ENCODE data around the gene NUP214.
"Not testable (repeated sequence)": the region's sequence is repeated elsewhere in the genome, so short reads cannot be mapped to it uniquely, and the experiment has no call there.

The NUP214 gene

GRCh38 chr9:131117121-131117761 is 8.1 kb upstream of the NUP214 start:
- FAIRE-seq: no peak

- FAIRE-seq: no peak
Measured at GRCh38 chr9:131117762-131118145, 7.6 kb upstream of the NUP214 start.

DNA sequence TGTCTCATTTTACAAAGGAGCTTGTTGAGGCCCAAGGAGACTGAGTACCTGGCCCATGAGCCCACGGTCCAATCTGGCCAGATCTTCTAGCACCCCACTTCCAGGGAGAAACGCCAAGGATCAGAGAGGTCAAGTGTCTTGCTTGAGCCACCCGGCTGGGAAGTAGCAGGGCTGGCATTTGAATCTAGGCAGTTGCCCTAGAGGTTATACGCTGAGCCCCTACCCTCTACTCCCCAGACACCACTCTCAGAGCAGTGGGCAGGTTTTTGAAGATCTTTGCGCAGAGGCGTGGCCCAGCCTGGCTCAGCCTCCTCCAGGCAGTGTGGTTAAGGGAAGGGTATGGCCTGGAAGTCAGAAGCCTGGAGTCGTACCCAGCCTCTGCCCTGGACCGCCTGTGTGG is 5.8 kb upstream of the NUP214 start:
- no peak for FAIRE-seq

DNA sequence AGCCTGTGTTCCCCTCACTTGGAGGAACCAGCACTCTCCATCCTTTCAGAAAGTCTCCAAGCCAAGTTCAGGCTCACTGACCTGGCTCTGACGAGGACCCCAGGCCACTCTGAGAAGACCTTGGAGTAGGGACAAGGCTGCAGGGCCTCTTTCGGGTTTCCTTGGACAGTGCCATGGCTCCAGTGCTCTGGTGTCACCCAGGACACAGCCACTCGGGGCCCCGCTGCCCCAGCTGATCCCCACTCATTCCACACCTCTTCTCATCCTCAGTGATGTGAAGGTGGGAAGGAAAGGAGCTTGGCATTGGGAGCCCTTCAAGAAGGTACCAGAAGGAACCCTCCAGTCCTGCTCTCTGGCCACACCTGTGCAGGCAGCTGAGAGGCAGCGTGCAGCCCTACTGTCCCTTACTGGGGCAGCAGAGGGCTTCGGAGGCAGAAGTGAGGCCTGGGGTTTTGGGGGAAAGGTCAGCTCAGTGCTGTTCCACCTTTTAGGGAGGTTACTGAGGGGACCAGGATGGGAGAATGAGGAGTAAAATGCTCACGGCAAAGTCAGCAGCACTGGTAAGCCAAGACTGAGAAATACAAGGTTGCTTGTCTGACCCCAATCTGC is 4.7 kb upstream of the NUP214 start:
- FAIRE-seq: no peak

DNA sequence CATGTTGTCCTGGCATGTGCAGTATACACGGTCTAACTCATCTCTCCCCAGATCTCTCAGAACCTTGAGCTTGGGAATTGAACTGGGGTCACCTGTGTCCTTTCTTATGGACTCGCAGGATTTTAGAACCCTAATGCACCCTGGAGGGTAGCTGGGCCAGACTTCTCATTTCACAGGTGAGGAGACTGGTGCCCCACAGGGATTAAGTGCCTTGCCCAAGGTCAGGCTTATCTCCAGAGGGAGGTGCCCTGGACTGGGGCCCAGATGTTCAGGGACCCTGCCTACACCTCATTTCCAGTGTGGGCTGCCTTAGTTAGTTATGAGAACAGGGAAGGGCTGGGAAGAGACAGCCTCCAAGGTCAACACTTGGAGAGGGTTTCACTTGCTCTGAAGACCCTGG is 4.0 kb upstream of the NUP214 start:
- FAIRE-seq: no peak

DNA sequence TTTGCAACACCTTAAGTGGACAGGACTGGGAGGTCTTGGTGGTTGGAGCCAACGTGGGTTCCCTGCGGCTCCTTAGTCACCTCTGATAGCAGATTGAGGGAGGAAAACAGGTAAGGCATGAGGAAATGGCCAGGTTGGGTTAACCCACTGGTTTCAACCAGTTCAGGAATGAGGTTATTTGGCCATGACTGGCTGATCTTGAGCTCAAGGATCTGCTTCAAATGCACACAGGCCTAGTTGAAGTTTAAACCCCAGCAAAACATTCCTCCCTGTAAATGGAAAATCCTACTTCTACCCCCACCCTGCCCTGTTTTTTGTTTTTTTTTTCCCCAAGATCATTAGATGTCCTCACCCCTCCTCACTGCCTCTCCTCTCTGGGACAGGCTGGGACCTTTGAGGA is 3.2 kb upstream of the NUP214 start:
- no peak for FAIRE-seq

- no peak for FAIRE-seq
Measured at GRCh38 chr9:131125038-131125287, 423 bp upstream of the NUP214 start.

- no peak for FAIRE-seq
Measured at GRCh38 chr9:131126059-131126426, 657 bp downstream of the NUP214 start.

DNA sequence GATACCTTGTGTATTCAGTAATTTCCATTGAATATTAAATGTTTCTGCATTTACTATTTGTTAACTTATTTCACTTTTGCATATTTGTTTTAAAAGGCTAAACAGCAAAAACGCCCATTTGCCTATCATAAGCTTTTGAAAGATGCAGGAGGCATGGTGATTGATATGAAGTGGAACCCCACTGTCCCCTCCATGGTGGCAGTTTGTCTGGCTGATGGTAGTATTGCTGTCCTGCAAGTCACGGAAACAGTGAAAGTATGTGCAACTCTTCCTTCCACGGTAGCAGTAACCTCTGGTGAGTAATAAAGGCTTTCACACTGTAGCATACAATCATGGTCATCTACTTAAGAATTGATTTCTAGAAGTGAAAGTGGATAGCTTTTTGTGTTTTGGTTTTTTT is 3.8 kb downstream of the NUP214 start:
- FAIRE-seq: no peak

- FAIRE-seq: no peak
Measured at GRCh38 chr9:131138676-131139075, 13.3 kb downstream of the NUP214 start.

DNA sequence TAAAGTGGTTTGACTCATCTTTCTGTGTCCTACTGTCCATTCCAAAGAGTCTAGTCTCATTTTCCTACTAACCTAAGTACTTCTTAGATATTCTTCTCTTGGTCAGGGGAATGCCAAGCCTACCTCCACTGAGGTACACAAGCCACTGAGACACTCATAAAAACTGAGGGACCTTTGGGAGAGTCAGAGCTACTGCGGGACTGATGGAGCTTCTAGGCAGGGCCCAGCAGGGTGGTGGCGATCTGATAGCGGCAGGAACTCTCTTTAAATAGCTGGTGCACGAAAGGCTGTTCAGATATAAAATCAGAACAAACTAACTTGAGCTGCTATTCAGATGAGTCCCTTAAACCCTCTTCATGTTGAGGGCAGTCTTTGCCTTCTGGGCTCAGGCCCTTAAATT is 14.7 kb downstream of the NUP214 start:
- FAIRE-seq: no peak

DNA sequence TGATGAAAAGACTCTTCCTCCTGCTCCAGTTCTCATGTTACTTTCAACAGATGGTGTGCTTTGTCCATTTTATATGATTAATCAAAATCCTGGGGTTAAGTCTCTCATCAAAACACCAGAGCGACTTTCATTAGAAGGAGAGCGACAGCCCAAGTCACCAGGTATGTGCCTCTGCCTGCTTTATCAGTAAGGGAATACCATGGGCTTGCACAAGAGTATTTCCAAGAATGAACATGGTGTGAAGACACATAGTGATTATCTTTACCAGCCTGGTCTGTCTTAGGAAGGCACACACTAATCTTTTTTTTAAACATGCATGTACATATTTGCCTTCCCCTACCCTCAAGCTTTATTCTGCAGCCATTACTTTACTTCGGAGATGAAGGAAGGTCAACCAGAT is 15.2 kb downstream of the NUP214 start:
- FAIRE-seq: no peak

DNA sequence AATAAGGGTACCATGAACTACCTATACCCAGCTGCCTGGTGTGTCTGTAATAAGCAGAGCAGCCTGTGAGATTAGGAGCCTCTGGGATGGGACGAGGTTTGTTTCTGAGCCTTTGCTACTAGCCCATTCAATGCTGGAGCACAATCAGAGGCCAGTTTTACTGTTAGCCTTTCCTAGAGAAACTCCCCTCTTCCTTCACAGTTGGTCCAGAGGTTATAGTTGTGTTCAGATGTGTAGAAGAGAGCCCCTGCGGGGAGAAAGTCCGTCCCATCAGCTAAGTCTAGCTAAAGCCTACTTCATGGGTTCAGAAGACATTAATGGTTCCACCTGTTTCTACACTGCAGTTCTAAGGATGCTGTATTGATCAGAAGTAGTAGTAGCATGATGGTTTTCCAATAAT is 16.8 kb downstream of the NUP214 start:
- no peak for FAIRE-seq

DNA sequence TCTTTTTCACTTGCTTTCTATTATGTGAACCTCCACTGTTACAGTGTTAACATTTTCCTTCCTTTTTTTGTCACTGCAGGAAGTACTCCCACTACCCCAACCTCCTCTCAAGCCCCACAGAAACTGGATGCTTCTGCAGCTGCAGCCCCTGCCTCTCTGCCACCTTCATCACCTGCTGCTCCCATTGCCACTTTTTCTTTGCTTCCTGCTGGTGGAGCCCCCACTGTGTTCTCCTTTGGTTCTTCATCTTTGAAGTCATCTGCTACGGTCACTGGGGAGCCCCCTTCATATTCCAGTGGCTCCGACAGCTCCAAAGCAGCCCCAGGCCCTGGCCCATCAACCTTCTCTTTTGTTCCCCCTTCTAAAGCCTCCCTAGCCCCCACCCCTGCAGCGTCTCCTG is 18.8 kb downstream of the NUP214 start:
- no peak for FAIRE-seq

GRCh38 chr9:131145245-131145644 is 19.9 kb downstream of the NUP214 start:
- no peak for FAIRE-seq

DNA sequence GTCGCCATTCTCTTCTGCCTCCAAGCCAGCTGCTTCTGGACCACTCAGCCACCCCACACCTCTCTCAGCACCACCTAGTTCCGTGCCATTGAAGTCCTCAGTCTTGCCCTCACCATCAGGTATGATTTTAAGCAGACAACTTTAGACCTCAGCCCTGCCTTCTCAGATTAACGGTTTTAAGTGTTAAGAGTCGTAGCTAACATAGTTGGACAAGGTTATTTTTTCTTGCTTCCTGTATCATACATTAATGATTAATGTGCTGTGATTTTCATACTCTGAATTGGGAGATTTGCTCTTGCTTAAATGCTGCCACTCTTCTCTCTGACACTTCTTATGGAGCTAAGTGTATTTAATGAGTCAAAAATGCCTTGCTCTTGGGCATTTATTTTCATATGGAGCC is 20.8 kb downstream of the NUP214 start:
- FAIRE-seq: no peak

DNA sequence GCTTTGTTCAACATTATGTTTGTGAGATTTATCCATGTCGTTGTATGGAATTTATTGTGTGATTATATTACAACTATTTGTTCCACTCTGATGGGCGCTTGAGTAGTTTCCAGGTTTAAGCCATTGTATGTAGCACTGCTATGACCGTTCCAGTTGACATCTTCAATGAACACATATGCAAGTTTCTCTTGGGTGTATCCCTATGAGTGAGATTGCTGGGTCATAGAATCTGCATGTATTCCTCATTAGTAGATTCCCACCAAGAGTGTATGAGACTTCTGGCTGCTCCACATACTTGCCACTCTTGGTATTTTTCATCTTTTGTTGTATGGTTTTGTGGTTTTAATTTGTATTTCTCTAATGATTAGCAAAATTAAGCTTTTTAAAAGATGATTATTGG is 22.9 kb downstream of the NUP214 start:
- no peak for FAIRE-seq

DNA sequence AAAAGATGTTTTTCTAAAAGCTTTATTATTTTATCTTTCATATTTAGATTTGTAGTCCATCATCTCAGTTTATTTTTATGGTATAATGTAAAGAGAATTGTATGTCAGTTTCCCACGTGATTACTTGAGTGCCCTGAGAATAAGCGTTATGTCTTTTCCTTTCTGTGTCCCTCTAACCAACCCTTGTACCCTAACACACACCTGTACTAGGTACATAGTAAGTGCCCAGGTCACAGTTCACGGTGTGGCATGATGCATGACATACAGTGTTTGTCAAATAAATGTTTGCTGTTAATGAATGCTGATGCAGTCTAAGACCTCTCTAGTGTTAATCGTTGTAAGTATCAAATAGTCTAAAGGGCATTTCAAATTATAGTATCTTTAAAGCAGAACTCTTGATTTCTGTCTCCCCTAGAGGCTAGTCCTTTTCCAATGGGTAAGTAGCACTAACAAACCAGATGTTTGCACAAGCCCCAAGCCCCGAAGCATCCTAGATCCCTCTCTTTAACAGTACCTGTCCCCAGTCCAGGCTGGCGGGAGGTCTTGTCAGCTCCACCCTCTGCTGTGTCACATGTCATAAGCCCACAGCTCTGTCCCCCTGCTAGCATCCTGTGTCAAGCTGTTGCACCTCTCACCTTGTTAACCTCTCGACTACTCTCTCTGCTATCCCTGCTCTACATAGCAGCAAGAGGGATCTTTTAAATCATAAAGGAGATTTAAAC is 23.7 kb downstream of the NUP214 start:
- no peak for FAIRE-seq

DNA sequence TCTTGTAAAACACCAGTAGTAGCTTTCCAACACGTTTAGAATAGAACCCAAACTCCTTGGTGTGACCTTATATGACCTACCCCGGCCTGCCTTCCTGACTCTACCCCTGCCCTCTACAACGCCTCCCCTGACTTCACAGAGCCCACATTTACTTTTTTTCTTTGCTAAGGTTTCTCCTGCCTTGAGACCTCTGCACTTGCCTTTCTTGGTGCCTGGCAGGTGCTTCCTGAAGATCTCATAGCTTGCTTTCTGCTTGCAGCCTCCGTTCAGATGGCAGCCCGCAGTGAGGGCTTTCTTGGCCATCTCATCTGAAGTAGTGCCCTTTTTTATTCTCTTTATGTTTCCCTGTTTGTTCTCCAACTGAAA is 24.3 kb downstream of the NUP214 start:
- no peak for FAIRE-seq

DNA sequence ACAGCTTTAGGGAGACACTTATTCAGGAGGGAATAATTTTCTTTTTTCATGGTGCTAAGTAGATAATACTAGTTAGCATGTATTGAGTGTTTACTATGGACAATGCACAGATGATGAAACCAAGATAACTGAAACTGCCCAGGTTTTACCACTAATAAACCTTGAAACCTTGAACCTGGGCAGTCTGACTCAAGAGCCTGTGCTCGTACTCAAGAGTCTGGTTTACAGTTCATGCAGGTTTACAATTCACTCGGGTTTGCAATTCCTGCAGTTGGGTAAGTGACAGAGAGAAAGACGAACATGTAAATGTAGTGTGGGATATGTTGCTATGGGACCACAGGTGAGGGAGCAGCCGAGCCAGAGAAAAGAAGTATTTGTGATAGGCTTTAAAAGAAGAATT is 28.2 kb downstream of the NUP214 start:
- no peak for FAIRE-seq

GRCh38 chr9:131158673-131159072 is 33.3 kb downstream of the NUP214 start:
- FAIRE-seq: not testable (repeated sequence)

- no peak for FAIRE-seq
Measured at GRCh38 chr9:131160416-131161112, 35.2 kb downstream of the NUP214 start.

DNA sequence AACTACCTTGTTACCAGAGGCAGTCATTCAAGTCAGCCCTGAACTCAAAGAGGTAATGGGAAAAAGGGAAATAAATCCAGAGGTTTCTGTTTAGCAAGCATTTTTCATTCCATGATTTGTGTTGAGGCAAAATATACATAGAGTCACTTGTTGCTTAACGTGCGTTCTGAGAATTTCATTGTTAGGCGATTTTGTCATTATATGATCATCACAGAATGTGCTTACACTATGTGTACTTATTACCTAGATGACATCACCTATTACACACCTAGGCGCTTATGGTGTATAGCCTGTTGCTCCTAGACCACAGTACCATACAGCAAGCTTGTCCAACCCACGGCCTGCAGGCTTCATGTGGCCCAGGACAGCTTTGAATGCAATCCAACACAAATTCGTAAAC is 36.2 kb downstream of the NUP214 start:
- no peak for FAIRE-seq

GRCh38 chr9:131162886-131163285 is 37.5 kb downstream of the NUP214 start:
- no peak for FAIRE-seq

All from endometrium (tissue), 2 donors.